Kasumi-1 (cell line): ENCODE measurements around the gene EXOG.

Experiments used
- DNase-seq, 2 experiments: peaks; one replicate each; lab custom pipeline; 2025; lab: John Stamatoyannopoulos, UW

EXOG gene

GRCh38 chr3:38545983-38546382 lies 49.8 kb downstream of the EXOG start:
- DNase-seq = no peak

- no peak for DNase-seq
Measured at GRCh38 chr3:38548154-38548931, 52.2 kb downstream of the EXOG start.

- DNase-seq = no peak
Measured at GRCh38 chr3:38549082-38549481, 52.9 kb downstream of the EXOG start.

- no peak for DNase-seq
Measured at GRCh38 chr3:38549486-38549885, 53.3 kb downstream of the EXOG start.

- DNase-seq = no peak
Measured at GRCh38 chr3:38549957-38550840, 54.1 kb downstream of the EXOG start.

GRCh38 chr3:38551026-38551832 lies 55.1 kb downstream of the EXOG start:
- DNase-seq = no peak

- DNase-seq = no peak
Measured at GRCh38 chr3:38552364-38552763, 56.2 kb downstream of the EXOG start.

- DNase-seq = no peak
Measured at GRCh38 chr3:38553071-38553470, 56.9 kb downstream of the EXOG start.

- DNase-seq = no peak
Measured at GRCh38 chr3:38554127-38554827, 58.1 kb downstream of the EXOG start.

- DNase-seq = no peak
Measured at GRCh38 chr3:38555149-38555840, 59.2 kb downstream of the EXOG start.

- DNase-seq = no peak
Measured at GRCh38 chr3:38555926-38556325, 59.8 kb downstream of the EXOG start.

GRCh38 chr3:38556640-38557358 lies 60.7 kb downstream of the EXOG start:
- DNase-seq = no peak

GRCh38 chr3:38558864-38559263 lies 62.7 kb downstream of the EXOG start:
- DNase-seq = no peak

- no peak for DNase-seq
Measured at GRCh38 chr3:38560284-38560683, 64.1 kb downstream of the EXOG start.

- DNase-seq = no peak
Measured at GRCh38 chr3:38560996-38561717, 65.0 kb downstream of the EXOG start.

- no peak for DNase-seq
Measured at GRCh38 chr3:38561746-38562466, 65.8 kb downstream of the EXOG start.

GRCh38 chr3:38562467-38562925 lies 66.4 kb downstream of the EXOG start:
- no peak for DNase-seq

- no peak for DNase-seq
Measured at GRCh38 chr3:38563070-38563885, 67.1 kb downstream of the EXOG start.
